ENCODE data around the gene USP25.

The USP25 gene

DNA sequence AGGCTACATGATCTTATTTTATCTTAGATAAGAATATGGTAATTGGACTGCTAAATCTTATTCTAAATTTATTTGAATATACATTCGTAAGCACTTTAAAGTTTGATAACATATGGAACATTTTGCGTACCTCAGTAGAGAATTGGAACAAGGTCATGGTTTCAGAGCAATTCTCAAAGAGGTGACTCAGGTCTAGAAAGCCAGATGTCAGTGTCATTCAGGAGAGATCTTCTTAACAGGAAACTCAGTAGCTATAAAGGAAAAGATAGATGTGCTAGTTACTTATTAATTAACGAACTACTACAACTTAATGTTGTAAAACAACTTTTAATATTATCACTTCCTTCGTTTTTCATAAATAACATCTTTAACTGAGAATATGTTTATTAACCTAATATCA, 142.5 kb downstream of the USP25 start:
- no peak for DNase-seq

DNA sequence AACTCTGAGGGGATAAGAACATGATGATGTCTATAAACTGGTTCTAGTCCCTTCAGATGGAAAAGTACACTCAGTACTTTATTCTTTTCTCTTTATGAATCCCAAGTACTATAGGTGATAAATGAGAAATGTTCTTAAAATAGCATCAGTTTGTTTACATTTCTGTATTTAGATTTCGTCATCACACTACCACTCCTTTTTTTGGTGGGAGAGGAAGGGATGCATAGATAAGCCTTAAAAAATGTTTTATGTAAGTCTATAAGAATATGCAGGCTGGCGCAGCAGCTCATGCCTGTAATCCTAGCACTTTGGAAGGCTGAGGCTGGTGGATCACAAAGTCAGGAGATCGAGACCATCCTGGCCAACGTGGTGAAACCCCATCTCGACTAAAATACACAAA, 144.8 kb downstream of the USP25 start:
- no peak for DNase-seq

GRCh38 chr21:15875286-15875685, 145.5 kb downstream of the USP25 start:
- DNase-seq: no peak

DNA sequence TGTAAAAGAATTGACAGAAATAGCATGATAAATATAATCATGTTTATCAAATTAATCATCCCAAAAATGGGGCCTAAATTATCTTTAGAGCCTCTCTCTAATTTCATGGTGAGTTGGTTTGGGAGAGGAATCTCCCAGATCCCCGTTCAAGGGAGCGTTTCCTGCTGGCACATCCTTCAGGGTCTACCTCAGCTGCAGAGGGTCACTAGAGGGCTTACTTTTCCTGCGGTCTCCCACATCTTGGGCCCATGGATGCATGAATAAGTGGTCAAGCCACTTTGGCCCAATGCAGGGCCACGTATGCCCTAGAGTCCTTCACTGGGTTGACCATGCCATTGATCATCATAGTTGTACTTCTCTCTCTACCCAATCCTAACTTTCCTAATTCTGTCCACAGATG, 164.1 kb downstream of the USP25 start:
- no peak for DNase-seq

GRCh38 chr21:15894596-15894995, 164.8 kb downstream of the USP25 start:
- no peak for DNase-seq

- DNase-seq: no peak
These were observed 165.6 kb downstream of the USP25 start for GRCh38 chr21:15895142-15896106.

GRCh38 chr21:15896501-15896900, 166.7 kb downstream of the USP25 start:
- no peak for DNase-seq

DNA sequence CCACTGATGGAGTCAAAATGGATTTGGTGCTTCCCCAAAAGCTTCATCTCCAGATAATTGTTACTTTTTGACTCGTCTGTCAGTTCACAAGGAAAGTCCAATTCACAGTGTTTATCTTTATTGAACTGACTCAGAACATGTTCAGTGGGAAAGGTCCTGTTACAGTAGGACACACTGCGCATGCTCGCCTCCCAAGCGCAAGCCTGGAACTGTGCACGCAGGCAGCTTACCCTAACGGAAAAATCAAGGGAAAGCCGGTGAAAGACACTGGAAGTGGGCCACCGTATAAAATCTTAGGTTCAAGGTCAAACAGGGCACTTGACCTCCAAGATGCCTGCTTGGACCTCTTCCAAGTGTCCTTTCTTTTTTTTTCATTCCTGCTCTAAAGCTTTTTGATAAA, 174.6 kb downstream of the USP25 start:
- DNase-seq: no peak

DNA sequence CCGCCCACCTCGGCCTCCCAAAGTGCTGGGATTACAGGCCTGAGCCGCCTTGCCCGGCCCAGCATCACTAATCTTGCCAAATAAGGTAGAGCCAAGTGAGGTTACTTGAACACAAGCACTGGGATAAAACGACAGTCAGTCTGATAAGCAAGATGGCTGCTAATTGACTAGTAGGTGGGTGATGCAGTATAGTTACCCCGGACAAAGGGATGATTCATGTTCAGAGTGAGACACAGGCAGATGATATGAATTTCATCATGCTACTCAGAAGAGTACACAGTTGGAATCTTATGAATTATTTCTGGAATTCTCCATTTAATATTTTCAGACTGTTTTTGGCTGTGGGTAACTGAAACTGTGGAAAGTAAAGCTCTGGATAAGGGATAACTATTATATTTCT, 178.4 kb downstream of the USP25 start:
- DNase-seq: no peak

GRCh38 chr21:15928196-15928595, 198.4 kb downstream of the USP25 start:
- DNase-seq: no peak

GRCh38 chr21:15928686-15929425, 199.1 kb downstream of the USP25 start:
- DNase-seq: no peak

DNA sequence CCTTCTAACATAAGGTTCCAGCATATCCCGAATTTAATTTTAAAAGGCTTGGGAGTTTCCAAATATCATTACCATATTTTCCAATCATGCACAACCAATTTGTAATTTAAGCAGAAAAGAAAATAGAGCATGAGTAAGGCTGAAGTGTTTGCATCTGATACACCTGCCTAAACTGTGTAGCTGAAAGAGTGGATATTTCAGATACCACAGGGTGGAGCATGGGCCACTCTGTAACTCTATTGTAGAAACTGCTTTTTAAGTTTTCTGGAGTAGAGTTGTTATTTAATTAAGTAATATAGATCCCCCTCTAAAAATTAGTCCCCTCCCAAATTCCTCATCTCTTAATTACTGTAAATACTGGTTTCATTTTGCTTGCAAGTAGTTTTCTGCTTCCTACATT, 199.8 kb downstream of the USP25 start:
- DNase-seq: no peak

All from activated effector memory CD4-positive, alpha-beta T cell treated with anti-CD3 and anti-CD28 coated beads, Interleukin-2, amount 50 U/mL, for 16 hours (primary cell).